K562 (cell line): Measurements from ENCODE around the gene ZNF500.

ENCODE experiments used
- ATF7 ChIP-seq: fragments of 450-650 bp; IDR thresholded peaks from 2 replicates; pipeline ENCODE4 v1.7.1; 2014; ENCODE audit warnings: mild to moderate bottlenecking, moderate library complexity
- CBFA2T2 ChIP-seq: fragments of 450-650 bp; conservative IDR thresholded peaks from 2 replicates; pipeline ENCODE4 v1.6.1; 2017; ENCODE audit warnings: mild to moderate bottlenecking
- EP300 ChIP-seq: IDR thresholded peaks from 2 replicates; pipeline ENCODE4 v1.6.1; 2012; ENCODE audit warnings: low read length, improper control_type of control experiment
- HDAC2 ChIP-seq: fragments of 450-650 bp; IDR thresholded peaks from 2 replicates; pipeline ENCODE4 v1.6.1; 2016; ENCODE audit warnings: mild to moderate bottlenecking
- MAFK ChIP-seq: IDR thresholded peaks from 2 replicates; pipeline ENCODE4 v1.6.1; 2011; ENCODE audit warnings: low read length, improper control_type of control experiment
- NFYB ChIP-seq: IDR thresholded peaks from 2 replicates; pipeline ENCODE4 v1.6.1; 2011; ENCODE audit warnings: mild to moderate bottlenecking, moderate library complexity; ENCODE audit not compliant: insufficient read length; ENCODE audit errors: extremely low read depth
- RAD21 ChIP-seq, 2 experiments: fragments of 250-450 bp in 1 of 2; fragments of 450-650 bp in 1 of 2; sonication (Bioruptor Pico) in 1 of 2; formaldehyde crosslinking in 1 of 2; IDR thresholded peaks in 1 of 2; conservative IDR thresholded peaks in 1 of 2; 2 replicates each; pipeline versions ENCODE4 v1.4.0 to v1.8.0; 2020 to 2022; ENCODE audit warnings: mild to moderate bottlenecking in 2 of 2, moderate library complexity in 1 of 2
- TOE1 ChIP-seq, 2 experiments: fragments of 450-650 bp in 1 of 2; sonication (generic) in 1 of 2; formaldehyde crosslinking in 1 of 2; IDR thresholded peaks; 2 replicates each; pipeline versions ENCODE4 v1.7.1 to v1.8.0; 2016 to 2022; ENCODE audit warnings: borderline replicate concordance in 2 of 2, mild to moderate bottlenecking in 2 of 2, antibody characterized with exemption in 1 of 2, inconsistent platforms in 1 of 2, low read depth in 1 of 2, missing genetic modification reagents in 1 of 2, moderate library complexity in 1 of 2
- ZBED1 ChIP-seq: IDR thresholded peaks from 2 replicates; pipeline ENCODE4 v1.6.1; 2014
- ZC3H4 ChIP-seq: sonication (generic); formaldehyde crosslinking; IDR thresholded peaks from 2 replicates; pipeline ENCODE4 v1.9.0; 2021; ENCODE audit warnings: missing genetic modification reagents, borderline replicate concordance
- ZNF197 ChIP-seq: fragments of 200-800 bp; sonication (Bioruptor generic); IDR thresholded peaks from 2 replicates; pipeline ENCODE4 v1.6.1; 2016; ENCODE audit warnings: low read depth, missing genetic modification characterization, missing compliant biosample characterization
- TF ChIP-seq, protein P1 (sequence below), 3 experiments: IDR thresholded peaks in 2 of 3; conservative IDR thresholded peaks in 1 of 3; 2 replicates each; pipeline ENCODE4 v1.5.1; 2011 to 2012; ENCODE audit warnings: low read length in 3 of 3, mild to moderate bottlenecking in 3 of 3, control low read depth in 2 of 3, improper control_type of control experiment in 1 of 3, inconsistent platforms in 1 of 3, low read depth in 1 of 3, mixed read lengths in 1 of 3, moderate library complexity in 1 of 3; ENCODE audit not compliant: insufficient read depth in 2 of 3

DNA sequence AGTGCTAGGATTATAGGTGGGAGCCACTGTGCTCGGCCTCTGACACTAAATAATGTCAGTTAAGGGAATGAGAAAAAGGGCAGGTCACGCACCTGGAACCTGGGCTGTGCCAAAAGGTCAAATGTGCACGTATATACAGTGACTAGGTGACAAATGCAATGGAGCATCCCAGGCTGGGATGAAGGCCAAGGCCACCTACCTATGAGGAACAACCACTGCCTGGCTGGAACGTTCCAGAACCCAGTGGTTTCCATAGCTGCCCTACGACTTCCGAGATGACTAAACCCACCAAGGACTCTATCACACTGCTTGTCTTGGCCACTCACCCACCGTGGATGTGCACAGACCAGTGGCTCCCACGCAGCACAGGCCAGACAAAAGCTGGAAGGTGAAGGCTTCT, 16.1 kb downstream of the ZNF500 start:
- TF ChIP-seq ZC3H4 (CRISPR knock-in tag) (no peak), CBFA2T2 (no peak), ZNF197 (CRISPR knock-in tag) (no peak), RAD21 (CRISPR knock-in tag; conservative IDR thresholded peaks at IDR 0.05 in 1 of 2, IDR thresholded peaks at IDR 0.05 in 1 of 2) (no peak), HDAC2 (no peak), NFYB (no peak), MAFK (no peak), EP300 (no peak), TOE1 (IDR thresholded peaks at IDR 0.05; ENCODE audit: borderline replicate concordance) (no peak), TOE1 (CRISPR knock-in tag; IDR thresholded peaks at IDR 0.05; ENCODE audit: borderline replicate concordance, low read depth) (no peak), ATF7 (no peak), ZBED1 (no peak)
- TF ChIP-seq, protein P1, sequence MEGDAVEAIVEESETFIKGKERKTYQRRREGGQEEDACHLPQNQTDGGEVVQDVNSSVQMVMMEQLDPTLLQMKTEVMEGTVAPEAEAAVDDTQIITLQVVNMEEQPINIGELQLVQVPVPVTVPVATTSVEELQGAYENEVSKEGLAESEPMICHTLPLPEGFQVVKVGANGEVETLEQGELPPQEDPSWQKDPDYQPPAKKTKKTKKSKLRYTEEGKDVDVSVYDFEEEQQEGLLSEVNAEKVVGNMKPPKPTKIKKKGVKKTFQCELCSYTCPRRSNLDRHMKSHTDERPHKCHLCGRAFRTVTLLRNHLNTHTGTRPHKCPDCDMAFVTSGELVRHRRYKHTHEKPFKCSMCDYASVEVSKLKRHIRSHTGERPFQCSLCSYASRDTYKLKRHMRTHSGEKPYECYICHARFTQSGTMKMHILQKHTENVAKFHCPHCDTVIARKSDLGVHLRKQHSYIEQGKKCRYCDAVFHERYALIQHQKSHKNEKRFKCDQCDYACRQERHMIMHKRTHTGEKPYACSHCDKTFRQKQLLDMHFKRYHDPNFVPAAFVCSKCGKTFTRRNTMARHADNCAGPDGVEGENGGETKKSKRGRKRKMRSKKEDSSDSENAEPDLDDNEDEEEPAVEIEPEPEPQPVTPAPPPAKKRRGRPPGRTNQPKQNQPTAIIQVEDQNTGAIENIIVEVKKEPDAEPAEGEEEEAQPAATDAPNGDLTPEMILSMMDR (IDR thresholded peaks at IDR 0.05 in 2 of 3, conservative IDR thresholded peaks at IDR 0.05 in 1 of 3; ENCODE audit: insufficient read depth in 2 of 3, low read depth in 1 of 3, low read length in 3 of 3): no peak
